Stimulated activated CD4-positive, alpha-beta T cell treated with anti-CD3 and anti-CD28 coated beads, TNF-alpha, amount 100 ng/mL, for 48 hours (primary cell): ENCODE measurements around the gene TRERF1.

Source experiments
- DNase-seq, 3 donors: peaks; one replicate each; pipeline ENCODE4 v3.0.0-alpha.2; 2020; ENCODE audit warnings: low read depth in 3 of 3

The TRERF1 gene

DNA sequence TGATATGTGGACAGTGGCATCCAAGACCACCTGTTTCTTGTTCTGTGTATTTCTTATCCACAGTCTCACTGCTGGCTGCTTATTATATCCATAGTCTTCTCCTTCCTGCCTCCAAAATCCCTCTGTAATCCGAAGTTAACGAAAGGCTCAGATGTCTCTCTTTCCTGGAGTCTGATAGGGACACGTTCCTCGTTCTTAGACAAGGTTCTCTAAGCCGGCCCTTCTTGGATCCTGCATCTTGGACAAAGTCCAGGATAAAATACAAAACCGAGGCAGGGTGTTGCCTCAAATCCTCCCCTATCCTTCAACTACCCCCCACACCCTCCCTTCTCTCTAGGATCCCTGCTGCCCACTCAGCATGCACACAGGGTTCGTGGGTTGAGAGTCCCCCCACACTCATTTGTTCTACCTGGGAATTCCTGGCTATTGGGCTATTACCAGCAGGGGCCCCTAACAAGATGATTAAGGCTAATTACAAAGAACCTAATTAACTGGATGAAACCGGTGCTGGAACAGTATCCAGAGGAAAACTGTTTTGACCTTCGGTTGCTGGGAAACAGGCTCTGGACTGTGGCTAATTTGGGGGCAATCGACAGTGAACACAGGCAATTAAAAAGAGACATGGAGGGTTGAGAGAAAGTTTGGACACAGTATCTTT, 201.3 kb downstream of the TRERF1 start:
- no peak for DNase-seq

DNA sequence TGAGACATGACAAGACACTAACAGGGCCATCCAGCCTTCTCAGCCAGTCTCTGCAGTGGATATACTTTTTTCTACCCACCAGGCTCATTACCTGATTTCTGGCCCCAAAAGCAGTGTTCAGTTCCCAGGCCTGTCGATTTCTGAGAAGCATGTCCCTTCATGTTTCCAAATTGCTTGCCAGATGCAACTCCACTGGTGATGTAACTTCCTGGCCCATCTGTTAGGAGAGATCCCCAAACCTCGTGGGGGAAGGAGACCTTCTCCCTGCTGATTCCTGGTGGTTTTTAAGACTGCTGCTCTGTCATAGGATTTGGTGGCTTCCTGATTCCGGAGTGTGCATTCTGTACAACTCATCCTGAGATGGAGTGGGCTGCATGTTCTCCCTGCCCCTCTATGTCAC, 202.4 kb downstream of the TRERF1 start:
- DNase-seq, result no peak

DNA sequence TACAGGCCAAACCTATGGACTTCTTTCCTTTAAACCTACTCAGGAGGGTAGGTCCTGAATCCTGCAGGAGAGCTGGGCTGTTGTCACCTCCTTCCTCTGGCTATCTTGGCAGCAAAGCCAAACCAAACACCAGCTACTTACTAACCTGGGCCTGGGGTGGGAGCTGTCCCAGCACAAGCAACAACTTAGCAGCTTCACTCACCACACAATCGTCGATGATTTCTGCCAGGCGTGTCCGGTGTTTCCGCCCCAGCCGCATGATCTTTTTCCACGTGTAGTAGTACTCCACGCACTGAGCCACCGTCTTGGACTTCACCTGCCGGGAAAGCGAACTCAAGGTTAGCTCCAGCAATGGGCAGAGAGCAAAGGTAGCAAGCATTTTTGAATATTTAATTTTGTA, 208.7 kb downstream of the TRERF1 start:
- DNase-seq, result no peak

DNA sequence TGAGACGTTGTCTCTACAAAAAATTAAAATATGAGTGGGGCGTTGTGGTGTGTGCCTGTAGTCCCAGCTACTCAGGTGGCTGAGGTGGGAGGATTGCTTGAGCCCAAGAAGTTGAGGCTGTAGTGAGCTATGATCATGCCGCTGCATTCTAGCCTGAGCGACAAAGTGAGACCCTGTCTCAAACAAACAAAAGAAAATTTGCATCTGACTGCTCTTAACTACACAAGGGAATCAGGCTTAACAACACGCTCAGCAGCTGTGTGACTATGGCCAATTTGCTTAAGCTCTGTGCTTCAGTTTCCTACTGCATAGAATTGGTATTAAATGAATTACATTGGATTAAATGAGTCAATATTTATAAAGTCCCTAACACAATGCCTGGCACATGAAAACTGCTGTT, 209.8 kb downstream of the TRERF1 start:
- no peak for DNase-seq

DNA sequence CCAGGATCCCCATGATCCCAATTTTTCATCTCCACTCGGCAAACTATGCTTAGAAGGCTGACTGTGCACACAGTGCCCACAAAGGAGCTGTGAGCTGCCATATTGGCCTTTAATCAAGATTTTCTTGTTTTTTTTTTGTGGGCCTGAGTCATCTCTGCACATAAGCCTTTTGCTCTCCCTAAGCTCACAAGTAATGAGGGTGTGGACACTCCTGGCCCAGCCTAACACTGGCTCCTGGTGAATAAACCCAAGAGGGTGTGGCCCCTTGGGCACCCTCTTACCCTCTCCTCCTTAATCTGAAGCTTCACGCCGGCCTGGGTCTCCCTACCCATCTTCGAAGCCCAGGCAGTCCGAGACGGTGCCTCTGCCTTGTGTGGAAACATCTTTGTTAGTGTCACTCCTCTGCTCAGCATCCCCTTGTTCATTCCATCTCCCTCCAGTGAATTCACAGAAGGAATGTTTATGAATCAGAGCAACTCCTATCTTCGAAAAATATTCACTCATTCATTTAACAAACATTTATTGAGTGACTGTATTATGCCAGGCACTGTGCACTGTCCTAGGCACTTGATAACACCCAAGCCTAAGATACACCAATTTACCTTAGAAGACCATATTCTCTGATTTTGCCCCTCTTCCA, 211.9 kb downstream of the TRERF1 start:
- no peak for DNase-seq

DNA sequence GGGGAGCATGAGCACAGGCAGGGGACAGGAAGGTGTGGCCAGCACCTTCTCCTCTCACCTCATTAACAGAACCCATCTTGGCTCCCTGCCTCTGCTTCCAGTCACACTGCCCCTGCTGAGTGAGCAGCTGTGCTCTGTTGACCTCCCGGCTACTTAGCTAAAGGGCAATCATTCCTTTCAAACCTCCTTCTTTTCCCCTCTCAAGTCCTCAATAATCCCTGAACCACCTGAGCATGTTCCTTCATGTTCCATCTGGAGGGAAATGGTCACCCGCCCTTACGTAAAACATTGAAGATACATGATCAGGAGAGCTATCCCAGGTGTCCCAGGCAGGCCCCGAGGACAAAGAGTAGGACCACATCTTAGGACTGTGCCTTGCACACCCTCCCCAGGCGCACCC, 212.4 kb downstream of the TRERF1 start:
- DNase-seq, result no peak

DNA sequence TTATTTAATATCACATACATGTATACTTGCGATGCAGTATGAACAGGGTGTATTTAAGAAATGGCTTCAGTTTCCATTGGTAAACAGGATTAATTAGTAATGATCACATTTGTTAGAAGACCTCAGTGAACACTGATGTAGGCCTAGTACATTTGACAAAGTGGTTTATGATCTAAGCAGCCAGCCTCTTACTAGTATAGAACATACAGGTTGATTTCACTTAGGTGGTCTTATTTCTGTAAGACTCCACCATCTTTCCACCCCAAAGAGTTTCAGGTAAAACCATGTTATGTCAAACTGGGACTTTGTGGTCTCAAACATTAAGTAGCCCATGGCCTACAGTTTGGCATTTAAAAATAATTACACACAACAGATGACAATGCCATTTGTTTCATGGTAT, 213.9 kb downstream of the TRERF1 start:
- no peak for DNase-seq

DNA sequence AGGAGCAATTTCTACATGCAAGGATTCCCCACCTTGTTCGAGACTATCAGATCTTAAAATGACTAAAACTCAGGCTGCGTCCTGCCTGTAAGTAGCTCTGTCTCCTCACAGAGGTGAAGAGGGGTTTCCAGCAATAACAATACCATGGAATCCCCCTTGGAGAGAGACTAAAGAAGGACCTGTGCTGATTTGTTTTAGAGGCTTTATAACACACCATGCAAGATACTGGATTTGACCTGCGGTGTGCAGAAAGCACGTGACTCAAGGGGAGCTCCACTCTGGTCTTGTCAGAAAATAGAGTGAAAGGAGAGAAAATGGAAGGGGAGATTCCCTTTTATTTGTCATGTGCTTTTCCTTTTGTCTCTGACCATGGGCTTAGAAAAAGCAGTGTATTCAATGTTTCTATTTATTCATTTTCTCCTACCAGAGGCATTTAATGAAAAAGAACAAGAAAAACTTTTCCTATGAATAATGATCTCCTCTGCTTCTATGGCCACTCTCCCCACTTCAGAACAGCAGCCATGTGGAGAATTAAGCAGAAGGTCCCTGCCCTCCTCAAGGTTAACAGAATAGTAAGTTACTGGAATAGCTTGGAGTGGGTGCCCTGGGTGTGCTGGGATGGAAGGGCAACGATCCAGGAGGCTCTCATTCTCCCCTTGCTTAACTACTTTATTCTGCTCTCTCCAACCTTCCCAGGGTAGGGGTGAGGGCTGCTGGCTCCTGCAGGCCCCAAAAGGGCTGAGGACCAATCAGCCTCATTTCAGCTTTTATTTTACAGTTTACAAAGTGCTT, 214.8 kb downstream of the TRERF1 start:
- DNase-seq, result no peak

DNA sequence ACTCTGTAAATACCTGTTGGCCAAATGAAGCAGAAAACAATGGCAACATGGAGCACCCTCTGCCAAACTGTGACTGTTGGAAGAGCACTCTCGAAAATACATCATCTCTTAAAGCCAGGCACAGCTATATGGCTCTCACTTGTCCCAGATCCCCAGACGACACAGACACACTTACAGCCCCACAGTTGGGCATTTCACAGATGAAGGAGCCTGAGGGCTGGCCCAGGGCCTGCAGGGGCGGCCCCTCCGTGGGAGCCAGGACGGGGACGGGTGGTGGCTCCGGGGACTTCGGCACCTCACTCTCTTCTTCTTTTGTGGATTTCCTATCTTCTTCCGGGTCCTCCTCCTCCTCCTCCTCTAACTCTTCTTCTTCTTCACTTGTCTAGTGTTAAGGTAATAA, 215.7 kb downstream of the TRERF1 start:
- DNase-seq, result no peak

DNA sequence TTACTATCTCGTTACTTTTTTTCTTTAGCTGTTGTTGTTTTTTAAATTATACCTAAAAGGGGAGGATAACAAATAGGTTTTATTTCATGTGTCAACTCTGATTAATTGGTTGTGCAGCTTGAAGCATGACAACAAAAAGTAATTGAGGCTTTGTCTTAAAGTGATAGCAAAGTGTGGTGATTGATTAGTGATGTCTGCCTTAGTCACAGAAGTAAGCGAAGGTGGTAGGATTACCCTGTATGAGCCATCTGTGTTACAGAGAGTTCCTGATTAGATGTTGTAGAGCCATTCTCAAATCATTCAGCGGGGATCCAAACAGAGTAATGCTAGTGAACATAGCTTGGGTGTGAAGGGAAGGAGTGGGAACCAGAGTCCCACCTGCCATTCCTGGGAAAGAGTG, 219.7 kb downstream of the TRERF1 start:
- DNase-seq, result no peak

DNA sequence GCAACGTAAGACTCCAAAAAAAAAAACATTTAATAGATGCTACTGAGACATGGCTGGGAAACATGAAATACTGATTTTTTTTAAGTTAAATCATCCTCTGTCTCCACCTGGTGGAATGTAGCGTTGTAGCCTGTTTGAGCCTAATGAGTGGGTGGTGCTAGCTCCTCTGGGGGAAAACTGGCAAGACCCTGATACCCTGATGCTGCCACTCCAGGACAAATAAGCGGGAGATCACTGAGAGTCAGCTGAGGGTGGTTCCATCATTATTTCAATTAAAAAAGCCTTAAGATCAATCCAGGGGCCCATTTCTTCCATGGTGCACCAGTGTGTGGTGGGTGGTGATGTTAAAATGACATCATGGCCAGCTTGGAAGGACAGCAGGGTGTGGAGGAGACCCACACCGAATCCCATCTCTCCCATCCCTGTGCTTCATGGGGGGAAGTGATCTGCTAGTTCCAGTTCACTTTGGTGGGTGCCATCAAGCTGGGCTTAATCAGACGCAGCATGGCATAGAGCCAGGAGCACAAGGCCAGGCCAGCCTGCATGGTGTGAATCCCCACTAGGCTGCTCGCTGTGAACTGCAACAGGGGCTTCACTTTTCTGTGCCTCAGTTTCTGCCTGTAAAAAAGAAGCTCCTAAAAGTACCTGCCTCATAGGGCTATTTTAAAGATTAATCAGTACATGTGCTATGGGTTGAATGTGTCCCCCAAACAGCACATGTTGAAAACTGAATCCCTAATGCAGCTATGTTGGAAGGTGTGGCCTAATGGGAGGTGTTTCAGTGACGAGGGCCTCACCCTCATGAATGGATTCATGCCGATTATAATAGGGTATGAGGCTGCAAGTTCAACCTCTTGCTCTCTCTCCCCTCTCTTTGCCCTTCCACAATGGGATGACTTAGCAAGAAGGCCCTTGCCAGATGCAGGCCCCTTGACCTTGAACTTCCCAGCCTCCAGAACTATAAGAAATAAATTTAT, 221.1 kb downstream of the TRERF1 start:
- no peak for DNase-seq

DNA sequence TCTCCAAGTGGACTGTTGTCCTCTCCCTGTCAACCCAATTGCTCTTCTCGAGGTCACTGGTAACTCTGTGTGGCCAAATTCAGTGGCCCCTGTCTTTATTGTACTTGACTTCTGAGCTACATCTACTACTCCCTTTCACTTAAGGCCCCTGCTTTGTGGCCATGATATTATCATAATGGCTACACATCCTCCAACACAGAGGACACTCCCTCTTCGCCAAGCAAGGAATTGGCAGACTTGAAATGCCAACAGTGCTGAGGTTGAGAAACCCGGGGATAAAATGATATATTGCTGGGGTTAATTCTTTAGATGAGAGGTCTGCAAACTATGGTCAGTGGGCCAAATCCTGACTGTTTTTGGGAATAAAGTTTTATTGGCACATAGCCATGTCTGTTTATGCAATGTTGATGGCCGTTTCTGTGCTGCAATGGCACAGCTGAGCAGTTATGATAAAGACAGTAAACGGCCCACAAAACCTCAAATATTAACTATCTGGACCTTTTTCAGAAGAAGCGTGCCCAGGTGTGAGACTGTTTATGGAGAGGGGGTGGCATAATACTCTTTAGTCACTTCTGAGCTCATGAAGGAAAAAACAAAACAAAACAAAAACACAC, 222.1 kb downstream of the TRERF1 start:
- DNase-seq, result no peak

DNA sequence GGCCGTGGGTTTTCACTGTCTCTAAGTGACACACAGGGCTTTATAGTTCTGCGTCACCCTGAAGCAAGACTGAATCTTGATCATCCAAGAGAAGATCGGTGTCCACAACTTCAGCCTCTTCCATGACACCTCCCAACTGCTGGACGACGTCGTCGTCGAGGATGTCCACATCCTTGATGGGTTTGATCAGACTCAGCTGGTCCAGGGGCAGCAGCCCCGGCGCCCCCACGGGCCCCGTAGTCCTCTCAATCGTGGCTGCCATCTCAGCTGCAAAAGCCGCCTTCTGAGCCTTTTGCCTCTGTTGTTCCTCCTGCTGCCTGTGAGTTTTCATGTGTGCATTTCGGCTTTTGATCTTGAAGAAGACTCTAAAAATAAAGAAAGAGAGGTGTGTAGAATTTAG, 223.4 kb downstream of the TRERF1 start:
- no peak for DNase-seq

DNA sequence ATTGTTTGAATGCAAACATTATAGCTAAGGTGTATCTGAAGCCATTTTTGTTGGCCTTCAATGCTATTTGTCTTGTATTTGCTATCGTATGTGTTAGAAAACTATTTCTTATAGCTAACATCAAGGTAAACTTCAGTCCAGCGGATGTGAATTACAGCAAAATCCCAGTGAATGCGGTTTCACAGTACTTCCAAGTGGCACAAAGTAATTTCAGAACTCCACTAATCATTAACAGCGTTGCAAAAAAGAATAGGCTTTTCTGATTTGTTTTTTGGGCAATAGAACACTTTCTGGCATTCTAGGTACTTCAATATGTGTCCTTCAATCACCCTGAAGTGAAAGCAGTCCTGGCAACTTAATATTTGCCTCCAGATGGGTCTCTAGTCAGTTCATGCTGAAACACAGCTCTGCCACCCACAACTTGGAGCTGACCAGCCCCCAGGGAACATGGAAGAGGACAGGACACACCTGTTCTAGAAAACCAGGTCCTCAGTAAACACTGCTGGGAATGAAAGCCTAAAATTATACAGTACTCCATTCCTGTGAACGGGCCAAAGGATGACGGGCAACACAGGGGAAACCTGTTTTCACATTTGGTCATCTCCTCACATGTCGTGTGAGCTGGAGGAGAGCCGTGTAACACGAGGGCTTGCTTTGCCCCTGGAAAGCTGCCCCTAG, 224.4 kb downstream of the TRERF1 start:
- no peak for DNase-seq

DNA sequence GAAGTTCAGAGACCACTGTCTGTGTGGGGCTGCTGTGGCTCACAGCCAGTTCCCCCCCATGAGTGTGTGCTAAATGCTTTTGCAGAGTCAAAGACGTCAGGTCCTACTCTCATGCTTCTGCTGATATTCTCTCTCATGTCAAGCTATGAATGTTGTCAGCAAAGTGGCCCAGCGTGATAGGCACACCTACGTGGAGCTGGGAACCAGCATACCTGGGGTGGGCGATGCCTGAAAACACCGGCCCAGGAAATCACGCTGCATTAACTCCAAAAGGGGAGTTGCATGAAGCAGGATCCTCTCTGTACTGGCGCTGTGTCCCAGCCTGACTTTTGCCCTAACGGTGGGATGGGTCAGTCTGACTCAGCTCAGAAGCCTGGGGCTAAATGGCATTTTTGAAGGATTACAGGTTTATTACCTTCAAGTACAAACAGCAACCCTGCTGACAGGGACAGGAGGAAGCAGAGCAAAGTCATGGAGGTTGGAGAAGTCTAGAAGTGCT, 225.0 kb downstream of the TRERF1 start:
- DNase-seq, result no peak

DNA sequence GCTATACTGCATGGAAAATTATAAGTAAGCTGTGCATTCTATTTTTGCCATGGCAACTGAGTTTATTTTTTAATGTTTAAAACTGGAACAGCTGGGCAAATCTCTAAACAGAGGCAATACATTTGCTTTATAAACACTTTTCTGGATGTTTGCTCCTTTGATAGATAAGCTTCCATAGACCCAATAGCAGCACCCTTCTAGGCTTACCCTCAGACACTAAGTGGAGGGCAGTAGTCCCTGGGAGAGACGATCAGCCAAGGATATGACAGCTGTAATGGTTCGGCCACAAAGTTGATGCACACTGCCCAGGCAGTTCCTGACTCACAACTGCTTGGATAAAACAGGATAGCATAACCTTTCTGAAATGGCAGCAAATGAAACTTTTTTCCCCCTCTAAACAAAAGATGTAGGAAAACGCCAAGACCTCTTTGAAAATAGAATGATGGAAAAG, 225.5 kb downstream of the TRERF1 start:
- no peak for DNase-seq

DNA sequence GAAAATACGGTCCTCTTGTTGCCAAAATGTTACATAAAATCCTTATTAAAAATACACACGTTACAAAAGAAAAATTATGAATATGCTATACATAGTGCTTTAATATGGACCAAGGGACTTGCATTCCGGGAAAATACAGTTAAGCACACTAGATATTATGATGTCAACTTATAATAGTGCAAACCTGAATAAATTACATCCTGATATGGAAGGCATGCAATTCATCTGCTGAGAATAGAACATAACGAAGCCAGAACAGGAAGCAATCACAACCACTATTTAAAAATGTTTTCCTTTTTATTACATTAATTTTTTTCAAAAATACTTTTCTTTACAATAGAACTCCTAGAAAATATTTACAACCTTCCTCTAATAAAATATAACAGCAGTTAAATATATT, 226.3 kb downstream of the TRERF1 start:
- DNase-seq, result no peak

DNA sequence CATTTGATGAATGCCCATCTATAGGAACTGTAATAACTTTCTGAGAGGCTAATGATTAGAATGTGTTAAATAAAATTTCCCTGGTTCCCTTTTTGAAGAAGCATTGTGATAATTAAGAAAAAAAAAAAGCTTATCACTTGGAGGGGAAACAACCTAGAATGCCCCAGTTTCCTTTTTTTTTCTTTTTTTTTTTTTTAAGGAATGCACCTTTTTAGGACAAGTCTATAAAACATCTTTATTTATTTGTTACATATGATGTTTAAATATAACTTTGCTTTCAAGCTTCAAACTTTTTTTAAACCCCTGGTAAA, 226.7 kb downstream of the TRERF1 start:
- no peak for DNase-seq

DNA sequence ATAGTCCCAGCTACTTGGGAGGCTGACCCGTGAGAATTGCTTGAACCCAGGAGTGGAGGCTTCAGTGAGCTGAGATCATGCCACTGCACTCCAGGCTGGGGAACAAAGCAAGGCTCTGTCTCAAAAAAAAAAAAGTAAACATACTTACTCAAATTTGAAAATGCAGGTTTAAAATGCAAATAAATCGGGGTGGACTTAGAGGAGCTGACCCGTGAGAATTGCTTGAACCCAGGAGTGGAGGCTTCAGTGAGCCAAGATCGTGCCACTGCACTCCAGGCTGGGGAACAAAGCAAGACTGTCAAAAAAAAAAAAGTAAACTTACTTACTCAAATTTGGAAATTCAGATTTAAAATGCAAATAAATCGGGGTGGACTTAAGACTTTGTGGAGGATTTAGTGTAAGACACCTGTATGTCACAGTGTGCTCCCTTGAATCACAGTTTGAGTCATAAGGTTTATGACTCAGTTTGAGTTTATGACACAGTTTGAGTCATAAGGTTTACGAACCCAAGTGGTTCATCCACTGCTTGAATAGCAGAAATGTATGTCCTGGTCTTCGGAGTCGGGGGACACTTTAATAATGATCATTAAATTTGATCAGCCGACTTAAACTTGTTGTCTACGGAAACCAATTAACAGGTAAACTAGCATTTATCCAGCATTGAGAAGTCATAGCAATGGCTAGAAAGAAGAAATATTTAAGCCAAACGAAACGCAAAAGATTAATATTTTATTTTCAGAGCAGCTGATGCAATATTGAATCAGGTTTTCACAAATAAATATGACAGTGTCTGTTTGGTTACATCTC, 227.3 kb downstream of the TRERF1 start:
- DNase-seq, result peak in 1 of 3 donors; percentile 8

DNA sequence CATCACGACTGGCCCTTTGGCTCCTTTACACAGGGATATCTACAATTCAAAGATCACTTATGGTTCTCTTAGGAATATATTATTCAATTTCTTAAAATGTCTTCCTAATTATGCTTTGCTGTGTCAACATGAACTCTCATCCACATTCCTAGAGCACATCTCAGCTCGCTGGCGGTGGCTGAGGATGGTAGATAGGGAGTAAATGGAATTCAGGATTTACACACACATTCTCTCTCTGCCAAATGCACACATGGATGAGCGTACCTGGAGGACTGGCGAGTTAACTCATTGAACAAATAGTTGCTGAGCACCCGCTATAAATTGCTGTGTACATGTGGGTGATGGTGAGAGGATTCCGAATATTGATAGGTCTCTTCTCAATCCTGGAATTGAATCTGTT, 229.3 kb downstream of the TRERF1 start:
- no peak for DNase-seq
